Endothelial cell of umbilical vein (primary cell): ENCODE results near the gene LBHD2. TPM values are rescaled to one million over a fixed set of nuclear protein-coding genes. Genes with fewer than 3 reads are reported as not detected.

Experiments
- BruUV-seq: library from RNA; stranded (reverse); fragments of 400-500 nt; replicated peaks from 2 replicates; lab custom pipeline; 2021; lab: Mats Ljungman, UMichigan
- CTCF ChIA-PET: fragments of 300-600, 350-600 bp; sonication (Branson Sonifier 250); formaldehyde crosslinking; loops from one replicate; lab custom pipeline; 2021; ENCODE audit warnings: antibody characterized with exemption, inconsistent platforms; lab: Charles Lee
- POLR2A ChIA-PET: fragments of 300-600, 350-600 bp; sonication (Branson Sonifier 250); formaldehyde crosslinking; loops from one replicate; lab custom pipeline; 2021; ENCODE audit warnings: antibody characterized with exemption, inconsistent platforms; lab: Charles Lee
- DNase-seq: peaks from one replicate; pipeline ENCODE4 v3.0.0-alpha.2; 2011; ENCODE audit warnings: low read depth, low spot score
- FAIRE-seq: peaks from 2 replicates; lab custom pipeline; 2011; peaks lifted over from hg19 to GRCh38; lab: Jason Lieb, UNC
- H2AFZ ChIP-seq: 2 replicates; pipeline ENCODE4 v1.6.0; 2012; ENCODE audit warnings: low read depth, low read length, control low read depth, inconsistent platforms
- H3K27ac ChIP-seq: 2 replicates; pipeline ENCODE4 v1.5.1; 2011; ENCODE audit warnings: low read depth, mild to moderate bottlenecking, control low read depth, low read length, moderate library complexity; ENCODE audit not compliant: insufficient read depth
- H3K27me3 ChIP-seq, 2 experiments: 2 replicates each; pipeline versions ENCODE4 v1.6.0 to v1.6.1; 2011; ENCODE audit warnings: low read length in 2 of 2, mixed read lengths in 1 of 2; ENCODE audit not compliant: control insufficient read depth in 2 of 2, insufficient read depth in 2 of 2
- H3K36me3 ChIP-seq, 2 experiments: 2 replicates in 1 of 2; 3 replicates in 1 of 2; pipeline ENCODE4 v1.5.1; 2011; ENCODE audit warnings: low read length in 2 of 2, mild to moderate bottlenecking in 1 of 2, moderate library complexity in 1 of 2; ENCODE audit not compliant: control insufficient read depth in 2 of 2, insufficient read depth in 2 of 2; ENCODE audit errors: extremely low read depth in 1 of 2
- H3K4me1 ChIP-seq: 3 replicates; pipeline ENCODE4 v1.5.1; 2011; ENCODE audit warnings: mild to moderate bottlenecking, low read length; ENCODE audit not compliant: control insufficient read depth, insufficient read depth; ENCODE audit errors: extremely low read depth
- H3K4me2 ChIP-seq: 2 replicates; pipeline ENCODE4 v1.6.1; 2011; ENCODE audit warnings: low read length, control low read depth, mixed read lengths; ENCODE audit not compliant: insufficient read depth
- H3K4me3 ChIP-seq, 3 experiments: fragments of 200-600 bp in 1 of 3; sonication (generic), shearing (Covaris generic) in 1 of 3; replicated peaks in 1 of 3; 2 replicates each; pipeline ENCODE4 v1.5.1; 2011 to 2016; ENCODE audit warnings: control low read depth in 3 of 3, low read length in 3 of 3, mild to moderate bottlenecking in 2 of 3, inconsistent platforms in 1 of 3, low read depth in 1 of 3, moderate library complexity in 1 of 3; ENCODE audit not compliant: insufficient read depth in 1 of 3
- H3K79me2 ChIP-seq: 2 replicates; pipeline ENCODE4 v1.6.0; 2012; ENCODE audit warnings: low read length, inconsistent platforms; ENCODE audit not compliant: control insufficient read depth, insufficient read depth
- H3K9ac ChIP-seq: replicated peaks from 2 replicates; pipeline ENCODE3; 2011; ENCODE audit warnings: low read length, control low read depth; ENCODE audit not compliant: insufficient read depth; ENCODE audit errors: extremely low read depth
- H3K9me1 ChIP-seq: replicated peaks from 3 replicates; pipeline ENCODE4 v1.6.0; 2011; ENCODE audit warnings: mild to moderate bottlenecking, low read length; ENCODE audit not compliant: control insufficient read depth, insufficient read depth; ENCODE audit errors: extremely low read depth
- H3K9me3 ChIP-seq: replicated peaks from 2 replicates; pipeline ENCODE4 v1.5.1; 2012; ENCODE audit warnings: low read length, inconsistent platforms; ENCODE audit not compliant: control insufficient read depth, insufficient read depth
- H4K20me1 ChIP-seq: replicated peaks from 2 replicates; pipeline ENCODE3; 2011; ENCODE audit warnings: mild to moderate bottlenecking, low read length; ENCODE audit not compliant: control insufficient read depth, insufficient read depth; ENCODE audit errors: extremely low read depth
- MAX ChIP-seq: IDR thresholded peaks from 2 replicates; pipeline ENCODE4 v1.6.1; 2011; ENCODE audit not compliant: insufficient read depth, insufficient read length
- POLR2AphosphoS5 ChIP-seq: IDR thresholded peaks from 2 replicates; pipeline ENCODE4 v1.6.1; 2012; ENCODE audit warnings: low read depth, mild to moderate bottlenecking, control low read depth, low read length, moderate library complexity; ENCODE audit not compliant: insufficient read depth
- dilution Hi-C: fragments of 300-500 bp; cut with MboI; formaldehyde crosslinking; loops from one replicate; pipeline ENCODE4 v1.15.0; 2019; ENCODE audit warnings: low sequenced_read_pairs; ENCODE audit not compliant: extremely low pct_ligation_motif_present
- intact Hi-C: fragments of 100-400 bp; cut with micrococcal nuclease; formaldehyde crosslinking; loops from one replicate; pipeline ENCODE4 v1.10.0; 2022
- polyA plus RNA-seq, 4 experiments: library from polyadenylated mRNA; depleted of rRNA in 3 of 4; stranded (reverse) in 3 of 4; unstranded in 1 of 4; fragments of >200 nt; gene quantifications; 2 replicates each; pipeline versions ENCODE4 v1.2.1 to v1.2.3, GENCODE V29; 2011 to 2012; ENCODE audit warnings: missing spikeins in 1 of 4
- total RNA-seq: library from RNA; stranded (reverse); gene quantifications from 2 replicates; pipeline ENCODE4 v1.2.3, GENCODE V29; 2021

LBHD2 gene
- total and polyA plus RNA-seq, 2 donors (not counting 3 experiments of a cell fraction or from before 2014, with no cell fraction given): not detected

GRCh38 chr14:103057372-103058163, 26.4 kb upstream of the LBHD2 start, which contains the start of gene CDC42BPB:
Gene CDC42BPB, minus strand, starts transcription at chr14:103057549. Its CDS starts 376 bp downstream, at chr14:103057173.
- FAIRE-seq (peak; percentile 67), DNase-seq (peak; percentile 89)
- peaks cover 22% of the 10 kb centered on the region for H3K4me1 ChIP-seq
- CTCF ChIA-PET: interaction anchor here (1.1 to 2.6 kb wide), 4 partner anchors 11 to 47 kb away, joined by 3 to 11 read pairs (median 8); no protein-coding TSS in a partner anchor
- TF ChIP-seq POLR2AphosphoS5 (peak; percentile 56), MAX (no peak)
- H3K9me3 ChIP-seq: no peaks in the 10 kb centered on the region
- dilution Hi-C loops: no loop called here
- intact Hi-C loops: loop anchor here (2.0 to 5.0 kb wide), 2 partner anchors 47 to 85 kb away; no protein-coding TSS in a partner anchor
- no TSS peak for BruUV-seq
- H3K9me1 ChIP-seq: no peaks in the 10 kb centered on the region
- no peaks in the 10 kb centered on the region for H3K36me3 ChIP-seq
- H3K4me2 ChIP-seq: peak within 1 kb of the TSS; percentile 56
- H3K9ac ChIP-seq: peak within 1 kb of the TSS; percentile 86
- no peaks in the 10 kb centered on the region for H3K27me3 ChIP-seq
- H4K20me1 ChIP-seq: peaks cover 4% of the 10 kb centered on the region
- H3K4me3 ChIP-seq: peak within 1 kb of the TSS; percentile 93 to 96 (median 95)
- peak within 1 kb of the TSS; percentile 91 for H3K27ac ChIP-seq
- H3K79me2 ChIP-seq: peaks cover 39% of the 10 kb centered on the region
- POLR2A ChIA-PET: no interaction called here
- H2AFZ ChIP-seq: peak within 1 kb of the TSS; percentile 84
